GF-D8 (cell line): Measurements from ENCODE around the gene TMPRSS13.
"Not testable (repeated sequence)": the region's sequence is repeated elsewhere in the genome, so short reads cannot be mapped to it uniquely, and the experiment has no call there.

Experiments
- DNase-seq: peaks from one replicate; lab custom pipeline; 2025; lab: John Stamatoyannopoulos, UW

The TMPRSS13 gene

DNA sequence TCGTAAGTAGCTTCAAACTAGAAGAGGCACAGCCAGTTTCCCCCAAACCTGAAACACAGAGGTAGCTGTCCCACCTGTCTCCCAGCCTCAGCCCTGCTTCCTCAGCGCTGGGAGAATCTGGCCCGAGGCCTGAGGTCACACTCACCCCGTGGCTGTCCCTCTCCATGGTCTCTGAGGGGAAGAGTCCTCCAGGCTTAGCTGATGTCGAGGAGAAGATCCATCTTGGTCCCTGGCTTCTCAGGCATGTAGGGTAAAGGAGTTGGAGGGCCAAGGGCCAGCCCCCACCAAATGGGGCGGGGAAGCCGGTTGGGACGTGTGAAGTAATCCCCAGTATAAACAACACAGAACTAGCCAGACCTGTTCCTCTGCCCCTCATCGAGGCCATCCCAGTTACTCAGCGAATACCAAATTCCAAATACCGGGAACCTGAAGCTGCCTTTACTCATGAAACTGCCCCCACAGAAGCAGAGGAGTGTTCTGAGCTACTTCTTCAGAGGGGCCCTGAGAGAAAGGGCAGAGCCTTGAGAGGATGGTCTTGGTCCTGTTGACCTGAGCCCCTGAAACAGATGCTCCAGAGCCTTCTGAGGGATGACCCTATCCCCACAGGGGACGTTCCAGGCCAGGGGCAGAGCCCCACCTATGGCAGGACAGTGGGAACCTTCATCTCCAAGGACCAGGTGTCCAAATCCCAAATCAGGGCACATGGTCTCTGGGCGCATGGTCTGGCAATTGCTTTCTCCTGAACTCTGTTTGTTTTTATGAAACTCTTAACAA is at the start of gene TMPRSS13:
Gene TMPRSS13, minus strand, starts transcription at position 261 of the 774 bp plus-strand sequence. Its CDS starts 95 bp downstream, at position 166.
- no peak for DNase-seq

DNA sequence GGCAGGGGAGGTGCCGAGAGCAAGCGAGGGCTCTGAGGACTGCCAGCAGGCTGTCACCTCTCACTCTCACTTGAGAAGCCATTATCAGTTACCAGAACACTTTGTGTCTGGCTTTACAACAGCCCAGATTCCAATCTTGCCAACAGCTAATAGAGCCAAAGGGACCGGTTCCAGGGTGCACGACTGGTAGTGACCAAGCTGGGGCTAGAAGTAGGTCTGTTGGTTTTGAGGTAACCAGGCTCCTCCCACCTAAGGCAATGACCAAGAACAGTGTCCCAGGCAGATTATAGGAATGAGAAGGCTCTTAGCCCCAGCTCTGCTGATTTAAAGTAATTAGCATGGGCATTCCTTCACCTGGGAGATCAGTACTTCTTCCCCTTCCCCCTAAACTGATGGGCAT is 49.8 kb upstream of the TMPRSS13 start:
- DNase-seq, result no peak

DNA sequence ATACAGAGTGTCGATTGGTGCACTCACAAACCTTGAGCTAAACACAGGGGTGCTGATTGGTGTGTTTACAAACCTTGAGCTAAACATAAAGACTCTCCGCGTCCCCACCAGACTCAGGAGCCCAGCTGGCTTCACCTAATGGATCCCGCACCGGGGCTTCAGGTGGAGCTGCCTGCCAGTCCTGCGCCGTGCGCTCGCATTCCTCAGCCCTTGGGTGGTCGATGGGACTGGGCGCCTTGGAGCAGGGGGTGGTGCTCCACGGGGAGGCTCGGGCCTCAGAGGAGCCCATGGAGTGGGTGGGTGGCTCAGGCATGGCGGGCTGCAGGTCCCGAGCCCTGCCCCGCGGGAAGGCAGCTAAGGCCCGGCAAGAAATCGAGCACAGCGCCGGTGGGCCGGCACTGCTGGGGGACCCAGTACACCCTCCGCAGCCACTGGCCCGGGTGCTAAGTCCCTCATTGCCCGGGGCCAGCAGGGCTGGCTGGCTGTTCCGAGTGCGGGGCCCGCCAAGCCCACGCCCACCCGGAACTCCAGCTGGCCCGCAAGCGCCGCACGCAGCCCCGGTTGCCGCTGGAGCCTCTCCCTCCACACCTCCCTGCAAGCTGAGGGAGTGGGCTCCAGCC is 49.2 kb upstream of the TMPRSS13 start:
- not testable (repeated sequence) for DNase-seq

DNA sequence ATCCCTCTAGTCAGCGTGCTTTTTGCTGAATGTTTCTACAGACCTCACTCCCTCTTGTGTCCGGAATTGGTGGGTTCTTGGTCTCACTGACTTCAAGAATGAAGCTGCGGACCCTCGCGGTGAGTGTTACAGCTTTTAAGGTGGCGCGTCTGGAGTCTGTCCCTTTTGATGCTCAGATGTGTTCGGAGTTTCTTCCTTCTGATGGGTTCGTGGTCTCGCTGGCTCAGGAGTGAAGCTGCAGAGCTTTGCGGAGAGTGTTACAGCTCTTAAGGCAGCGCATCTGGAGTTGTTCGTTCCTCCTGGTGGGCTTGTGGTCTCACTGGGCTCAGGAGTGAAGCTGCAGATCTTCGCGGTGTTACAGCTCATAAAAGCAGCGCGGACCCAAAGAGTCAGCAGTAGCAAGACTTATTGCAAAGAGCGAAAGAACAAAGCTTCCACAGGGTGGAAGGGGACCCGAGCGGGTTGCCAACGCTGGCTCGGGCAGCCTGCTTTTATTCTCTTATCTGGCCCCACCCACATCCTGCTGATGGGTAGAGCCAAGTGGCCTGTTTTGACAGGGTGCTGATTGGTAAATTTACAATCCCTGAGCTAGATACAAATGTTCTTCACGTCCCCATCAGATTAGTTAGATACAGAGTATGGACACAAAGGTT is 48.5 kb upstream of the TMPRSS13 start:
- DNase-seq, result not testable (repeated sequence)

DNA sequence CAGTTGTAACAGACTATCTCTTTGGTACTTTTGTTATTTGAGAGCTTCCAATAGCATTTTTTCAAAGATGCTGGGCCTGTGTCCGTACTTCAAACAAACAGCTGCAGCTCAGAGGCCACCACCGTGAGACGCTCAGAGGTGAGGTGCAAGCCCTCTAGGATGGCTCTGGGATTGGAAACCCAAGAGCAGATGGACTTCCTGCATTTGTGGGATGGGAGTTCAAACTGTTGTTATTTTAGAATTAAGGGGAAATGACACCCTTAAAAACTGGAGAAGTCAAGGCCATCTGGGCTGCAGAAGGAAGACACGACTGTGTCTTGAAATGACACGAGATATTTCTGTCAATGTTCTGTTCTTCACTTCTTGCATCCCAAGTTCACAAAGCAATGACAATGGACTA is 47.8 kb upstream of the TMPRSS13 start:
- no peak for DNase-seq

DNA sequence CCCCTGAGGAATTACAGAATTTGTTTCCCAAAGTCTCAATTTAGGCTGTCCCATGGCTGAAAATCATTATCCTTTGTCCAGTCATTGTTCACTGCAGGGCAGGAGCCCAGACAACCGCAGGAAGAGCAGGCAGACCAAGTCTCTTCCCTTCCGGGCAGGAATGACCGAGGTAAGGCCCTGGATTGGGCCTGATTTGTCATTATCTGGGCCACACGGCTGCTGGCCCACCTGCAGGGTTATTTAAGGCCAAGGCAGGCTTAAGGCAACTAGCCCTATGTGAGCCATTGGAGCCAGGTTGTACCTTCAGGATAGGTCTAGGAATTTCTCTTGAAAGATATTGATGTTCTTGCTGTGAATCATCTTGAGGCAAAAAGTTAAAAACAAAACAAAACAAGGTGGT is 47.2 kb upstream of the TMPRSS13 start:
- no peak for DNase-seq

DNA sequence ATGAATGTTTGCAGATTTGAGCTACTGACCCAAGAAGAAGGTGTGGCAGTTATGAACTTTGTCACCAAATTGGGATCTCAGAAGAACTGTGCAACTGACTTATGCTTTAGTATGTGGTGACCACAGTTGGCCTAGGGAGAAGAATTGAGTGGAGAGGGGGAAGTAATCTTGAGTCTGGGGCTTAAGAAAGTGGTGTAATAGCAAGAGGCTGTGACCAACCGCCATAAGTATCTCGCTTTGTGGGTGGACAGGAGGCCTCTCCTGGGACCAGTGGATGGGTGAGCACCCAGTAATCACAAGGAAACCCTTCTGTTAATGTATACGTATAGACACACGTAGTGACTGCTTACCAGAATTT is 44.3 kb upstream of the TMPRSS13 start:
- peak; percentile 76 for DNase-seq

DNA sequence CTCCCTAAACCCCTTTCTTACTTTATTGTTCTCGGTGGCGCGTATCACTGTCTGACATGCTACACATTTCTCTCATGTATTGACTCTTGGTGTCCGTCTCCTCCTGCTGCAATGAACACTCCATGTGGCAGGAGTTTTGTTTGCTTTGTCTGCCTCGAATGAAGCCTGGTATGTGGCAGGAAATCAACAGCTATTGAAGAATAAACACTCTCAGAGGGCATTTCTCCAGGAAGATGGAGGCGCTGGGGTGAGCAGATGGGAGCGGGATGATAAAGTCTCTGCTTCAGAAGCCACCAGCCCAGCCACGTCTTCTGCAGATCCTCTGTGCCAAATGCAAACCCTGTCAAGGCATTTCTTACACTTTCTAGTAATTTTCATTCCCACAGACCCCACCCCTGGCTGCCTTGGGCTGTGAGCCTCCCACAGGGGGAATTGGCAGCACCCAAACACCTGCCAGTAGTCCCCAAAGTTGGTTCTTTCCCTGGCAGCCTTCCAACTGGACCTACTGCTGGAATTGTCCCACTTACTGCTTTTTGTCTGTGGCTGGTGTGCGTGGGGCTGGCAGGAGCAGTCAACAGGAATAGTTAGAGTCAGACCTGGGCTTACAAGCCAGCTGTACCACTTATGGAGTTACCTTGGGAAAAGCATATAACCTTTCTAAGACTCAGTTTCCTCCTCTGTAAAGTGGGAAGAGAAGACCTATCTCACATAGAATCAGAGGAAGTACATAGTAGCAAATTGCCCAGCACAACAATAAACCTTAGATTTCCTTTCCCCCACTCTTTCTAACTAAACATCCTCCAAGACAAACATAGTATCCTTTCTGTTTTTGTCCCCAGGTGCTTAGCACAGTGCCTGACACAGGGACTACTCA is 43.7 kb upstream of the TMPRSS13 start:
- DNase-seq, result no peak

DNA sequence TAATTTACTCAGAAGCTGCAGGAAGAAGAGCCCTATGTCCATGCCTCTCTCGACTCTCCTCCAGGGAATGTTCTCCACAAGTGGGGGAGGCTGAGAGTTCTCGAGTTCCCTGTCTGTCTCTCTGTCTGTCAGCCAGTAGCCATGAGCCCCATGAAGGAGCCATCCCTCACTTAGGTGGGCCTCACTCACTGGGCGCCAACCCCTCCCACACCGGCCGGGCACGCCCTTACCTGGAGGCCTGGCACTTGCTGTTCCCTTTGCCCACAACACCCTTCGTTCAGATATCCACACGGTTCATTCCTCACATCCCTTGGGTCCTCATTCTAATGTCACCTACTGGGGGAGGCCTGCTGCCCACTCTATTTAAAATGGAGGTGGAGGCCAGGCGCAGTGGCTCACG is 42.8 kb upstream of the TMPRSS13 start:
- no peak for DNase-seq

DNA sequence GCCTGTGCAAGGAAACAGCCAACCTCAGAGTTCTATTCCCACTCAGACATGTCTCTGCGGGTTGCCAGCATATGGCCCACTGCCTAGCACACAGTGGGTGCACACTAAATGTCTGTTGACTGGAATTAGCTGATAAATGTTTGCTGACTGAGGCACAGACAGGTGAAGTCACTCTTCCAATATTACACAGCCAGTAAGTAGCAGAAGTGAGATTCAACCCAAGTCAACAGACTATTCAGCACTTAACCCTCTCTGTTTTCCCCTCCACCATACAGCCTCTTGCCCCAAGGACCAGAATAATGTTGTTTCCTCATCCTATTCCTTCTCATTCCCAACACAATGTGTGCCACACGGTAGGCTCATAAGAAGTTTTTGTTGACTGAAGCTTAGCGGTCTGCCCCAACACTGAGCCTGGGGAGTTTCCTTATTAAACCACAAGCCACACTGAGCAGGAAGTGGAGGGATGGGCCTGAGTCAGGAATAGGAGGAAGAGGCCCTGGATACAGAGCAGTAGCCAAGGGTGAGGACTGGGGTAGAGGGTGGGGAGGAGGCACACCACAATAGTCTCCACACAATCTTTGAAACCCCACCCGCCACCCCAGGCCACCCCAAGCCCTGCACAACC is 41.3 kb upstream of the TMPRSS13 start:
- peak; percentile 94 for DNase-seq

DNA sequence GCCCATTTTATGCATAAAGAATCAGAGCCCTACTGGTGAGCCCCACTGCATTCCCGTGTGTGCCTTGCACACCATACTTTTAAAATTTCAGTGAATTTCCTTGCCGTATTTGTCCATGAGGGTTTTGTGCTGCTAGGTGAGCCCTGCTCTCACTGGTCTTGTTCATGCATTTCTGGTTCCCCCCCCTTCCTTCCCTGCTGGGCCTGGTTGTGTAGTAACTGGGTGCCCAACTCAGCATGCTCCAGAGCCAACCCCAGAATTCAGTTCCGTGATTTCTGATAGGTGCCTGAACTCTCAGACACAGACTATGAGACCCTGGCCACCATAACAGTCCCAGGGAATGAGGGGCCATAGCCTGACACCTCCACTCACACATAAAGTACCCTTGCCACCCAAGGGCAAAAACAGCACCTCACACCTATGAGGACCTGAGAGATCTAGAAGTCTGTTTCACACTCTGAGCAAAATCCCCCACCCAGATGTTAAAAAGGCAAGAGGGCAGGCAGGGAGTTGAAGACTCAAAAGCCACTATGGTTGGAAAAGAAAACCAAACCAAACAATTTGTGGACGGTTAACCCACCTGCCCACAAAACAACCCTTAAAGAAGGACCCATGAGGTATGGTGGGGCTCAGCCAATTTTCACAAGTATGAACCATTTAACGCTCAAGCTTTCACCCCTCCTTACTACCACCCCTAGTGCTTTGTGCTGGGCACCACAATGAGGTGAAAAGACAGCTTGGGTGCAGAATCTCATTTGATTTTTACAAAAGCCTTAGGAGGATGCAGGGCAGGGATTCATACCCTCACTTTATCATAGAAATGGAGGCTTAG is 40.2 kb upstream of the TMPRSS13 start:
- no peak for DNase-seq

DNA sequence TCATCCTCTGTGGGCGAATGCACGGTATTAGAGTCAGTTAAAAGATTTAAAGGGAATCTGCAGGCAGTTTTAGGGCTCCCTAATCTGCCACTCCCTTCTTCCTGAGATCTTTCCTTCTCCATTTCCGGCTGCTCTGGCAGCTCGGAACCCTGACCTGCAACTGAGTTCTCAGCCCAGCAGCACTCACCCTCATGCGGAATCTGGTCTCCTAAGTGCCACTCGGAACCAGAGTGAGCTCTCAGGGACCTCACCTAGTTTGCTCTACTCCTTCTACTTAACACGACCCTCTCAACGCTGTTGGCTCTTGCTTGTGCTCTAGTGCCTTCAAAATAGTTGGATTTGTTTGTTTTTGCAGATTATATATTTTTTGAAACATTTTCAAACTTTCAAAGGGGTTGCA is 37.7 kb upstream of the TMPRSS13 start:
- DNase-seq, result no peak

DNA sequence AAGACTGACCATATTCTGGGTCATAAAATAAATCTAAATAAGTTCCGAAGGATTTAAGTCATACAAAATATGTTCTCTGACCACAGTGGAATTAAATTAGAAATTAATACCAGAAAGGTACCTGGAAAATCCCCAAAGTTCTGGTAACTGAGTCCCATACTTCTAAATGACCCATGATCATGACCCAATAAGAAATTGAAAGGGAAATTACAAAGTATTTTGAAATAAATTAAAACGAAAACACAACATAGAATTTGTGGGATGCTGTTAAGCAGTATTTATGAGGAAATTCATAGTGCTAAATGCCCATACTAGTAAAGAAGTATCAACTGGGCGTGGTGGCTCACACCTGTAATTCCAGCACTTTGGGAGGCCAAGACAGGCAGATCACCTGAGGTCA is 33.6 kb upstream of the TMPRSS13 start:
- no peak for DNase-seq

DNA sequence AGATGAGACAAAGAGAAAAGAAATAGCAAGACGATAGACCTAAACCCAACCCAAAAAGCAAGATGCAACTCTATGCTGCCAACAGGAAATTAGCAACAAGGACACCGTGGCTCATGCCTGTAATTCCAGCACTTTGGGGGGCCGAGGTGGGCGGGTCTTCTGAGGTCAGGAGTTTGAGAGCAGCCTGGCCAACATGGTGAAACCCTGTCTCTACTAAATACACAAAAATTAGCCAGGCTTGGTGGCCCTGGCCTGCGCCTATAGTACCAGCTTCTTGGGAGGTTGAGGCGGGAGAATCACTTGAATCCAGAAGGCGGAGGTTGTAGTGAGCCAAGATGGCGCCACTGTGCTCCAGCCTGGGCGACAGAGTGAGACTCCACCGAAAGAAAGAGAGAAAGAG is 32.7 kb upstream of the TMPRSS13 start:
- no peak for DNase-seq

DNA sequence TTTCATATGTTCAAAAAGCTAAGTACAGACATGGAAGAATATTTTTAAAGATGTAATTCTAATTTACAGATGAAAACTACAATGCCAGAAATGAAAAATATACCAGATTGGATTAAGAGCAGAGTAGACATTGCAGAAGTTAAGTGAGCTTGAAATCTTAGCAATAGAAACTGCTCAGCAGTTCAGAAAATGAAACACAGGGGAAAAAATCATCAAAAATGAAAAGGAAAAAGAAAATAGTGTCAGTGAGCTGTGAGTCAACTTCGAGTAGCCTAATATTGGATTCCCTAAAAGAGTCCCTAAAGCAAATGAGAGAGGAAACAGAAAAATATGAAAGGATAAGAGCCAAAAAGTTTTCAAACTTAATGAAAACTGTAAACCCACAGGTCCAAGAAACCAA is 31.2 kb upstream of the TMPRSS13 start:
- no peak for DNase-seq

DNA sequence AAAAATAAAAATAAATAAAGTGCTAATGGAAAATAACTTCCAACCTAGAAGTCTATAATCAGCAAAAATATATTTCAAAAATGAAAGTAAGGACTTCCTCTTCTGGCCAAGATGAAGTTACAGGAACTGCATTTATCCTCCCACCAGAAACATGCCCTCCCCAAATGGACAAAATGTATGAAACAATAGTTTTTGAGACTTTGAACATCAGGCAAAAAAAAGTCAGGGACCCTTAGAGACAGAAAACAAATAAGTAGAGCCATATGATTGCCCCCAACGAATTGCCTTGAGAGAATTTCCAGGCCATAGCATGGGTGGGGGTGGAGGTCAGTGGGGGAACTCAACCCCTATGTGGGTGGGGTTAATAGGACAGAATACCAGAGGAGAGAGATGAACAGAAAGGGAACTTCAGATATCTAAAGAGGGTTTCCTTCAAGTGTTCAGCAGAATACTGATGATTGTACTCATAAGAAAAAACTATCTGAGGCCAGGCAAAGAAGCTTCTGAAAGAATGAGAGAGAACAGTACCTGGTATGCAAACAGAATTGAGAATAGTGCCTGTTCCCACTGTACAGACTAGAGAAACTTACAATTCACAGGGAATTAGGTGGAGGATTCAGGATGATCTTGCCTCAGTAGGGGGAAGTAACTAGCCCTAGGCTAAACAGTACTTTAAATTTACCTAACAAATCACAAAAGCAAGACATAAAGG is 30.4 kb upstream of the TMPRSS13 start:
- DNase-seq, result no peak

DNA sequence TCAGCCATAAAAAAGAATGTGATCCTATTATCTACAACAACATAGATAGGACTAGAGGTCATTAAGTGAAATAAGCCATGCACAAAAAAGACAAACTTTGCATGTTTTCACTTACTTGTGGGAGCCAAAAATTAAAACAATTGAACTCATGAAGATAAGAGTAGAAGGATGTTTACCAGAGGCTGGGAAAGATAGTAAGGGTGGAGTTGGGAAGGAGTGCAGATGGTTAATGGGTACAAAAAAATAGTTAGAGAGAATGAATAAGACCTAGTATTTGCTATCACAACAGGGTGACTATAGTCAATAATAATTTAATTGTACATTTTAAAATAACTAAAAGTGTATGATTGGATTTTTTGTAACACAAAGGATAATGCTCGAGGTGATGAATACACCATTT is 29.7 kb upstream of the TMPRSS13 start:
- no peak for DNase-seq

DNA sequence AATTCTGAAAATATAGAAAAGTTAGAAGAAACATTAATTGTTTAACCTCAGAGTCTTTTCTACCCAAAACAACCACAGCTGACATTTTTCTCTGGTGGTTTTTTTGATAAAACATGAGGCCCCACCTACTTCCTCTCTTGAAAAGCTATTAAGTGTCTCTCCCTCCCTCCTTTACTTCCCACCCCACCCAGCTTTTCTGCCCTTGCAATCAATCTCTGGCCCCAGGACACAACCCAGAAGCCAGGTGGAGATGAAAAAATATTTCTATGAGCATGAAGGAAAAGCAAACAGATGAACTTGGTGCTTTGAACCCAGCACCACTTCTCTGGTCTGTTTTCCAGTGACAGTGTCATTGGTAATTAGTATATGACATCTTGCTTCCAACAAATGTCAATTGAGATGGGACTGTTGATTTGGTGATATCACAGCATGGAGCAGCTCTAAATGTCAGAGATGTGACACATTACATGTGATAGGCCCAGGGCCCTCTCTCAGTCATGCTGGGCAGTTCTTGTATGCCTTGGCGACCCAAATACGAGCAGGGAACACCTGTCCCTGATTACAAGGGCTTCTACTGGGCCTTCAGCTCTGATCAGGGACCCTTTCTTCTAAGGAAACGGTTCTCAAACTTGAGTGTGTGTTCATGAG is 23.9 kb upstream of the TMPRSS13 start:
- DNase-seq, result no peak

DNA sequence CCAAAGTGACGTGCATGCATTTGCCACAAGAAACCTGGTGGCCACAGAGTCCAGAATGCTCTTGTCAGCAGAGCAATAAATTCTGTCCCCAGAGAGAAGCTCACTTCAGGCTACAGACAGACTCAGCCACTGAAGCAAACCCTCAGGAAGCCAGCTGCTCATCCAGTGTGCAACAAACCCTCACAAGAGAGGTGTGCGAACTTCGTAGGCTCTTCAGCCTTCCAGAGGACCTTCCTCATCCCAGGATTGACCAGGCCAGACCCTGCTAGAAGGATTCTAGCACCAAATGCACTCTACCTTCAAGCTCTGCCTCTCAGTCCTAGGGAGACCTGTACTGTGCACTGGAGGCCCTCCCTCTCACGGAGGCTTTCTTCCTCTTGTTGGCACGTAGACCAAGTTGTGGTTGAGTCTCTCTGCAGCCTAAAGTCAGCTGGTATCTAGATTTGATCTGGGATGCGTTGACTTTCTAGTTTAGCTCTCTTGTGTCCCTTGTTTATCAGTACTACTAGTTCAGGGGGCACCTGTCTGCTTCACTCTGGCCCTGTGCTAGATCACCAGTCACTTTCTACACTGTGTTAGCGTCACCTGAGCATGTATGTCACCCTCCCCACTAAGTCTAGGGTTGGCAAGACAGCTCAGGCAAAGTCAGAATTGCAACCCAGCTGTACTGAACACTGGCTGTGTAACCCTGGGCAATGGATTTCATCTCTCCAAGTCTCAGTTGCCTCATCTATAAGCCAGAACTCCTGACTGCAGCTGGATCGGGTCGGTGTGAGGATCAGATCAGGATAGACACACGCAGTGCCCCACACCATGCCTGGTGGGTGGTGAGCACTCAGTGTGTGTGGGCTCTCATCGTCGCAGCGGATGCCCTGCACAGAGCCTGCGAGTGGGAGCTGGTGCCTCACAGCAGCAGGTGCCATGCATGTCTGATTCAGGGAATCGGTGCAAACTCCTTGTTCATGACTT is 22.1 kb upstream of the TMPRSS13 start:
- peak; percentile 71 for DNase-seq
